GM19438 (cell line): Measurements from ENCODE around the gene FOXP1.

Experiments
- ATAC-seq: cut with Tn5 transposase; IDR thresholded peaks from one replicate; pipeline ENCODE4 v1.9.1; 2021; ENCODE audit warnings: low read depth; ENCODE audit not compliant: unreplicated experiment

FOXP1 gene

GRCh38 chr3:71409352-71409751 is 174.2 kb downstream of the FOXP1 start:
- ATAC-seq: no peak

GRCh38 chr3:71408903-71409302 is 174.6 kb downstream of the FOXP1 start:
- no peak for ATAC-seq

GRCh38 chr3:71407823-71408222 is 175.7 kb downstream of the FOXP1 start:
- ATAC-seq: no peak

GRCh38 chr3:71406972-71407810 is 176.3 kb downstream of the FOXP1 start:
- ATAC-seq: no peak

GRCh38 chr3:71402911-71403310 is 180.6 kb downstream of the FOXP1 start:
- ATAC-seq: no peak

- no peak for ATAC-seq
Measured at GRCh38 chr3:71402280-71402679, 181.2 kb downstream of the FOXP1 start.

- ATAC-seq: no peak
Measured at GRCh38 chr3:71401695-71402231, 181.8 kb downstream of the FOXP1 start.

GRCh38 chr3:71400986-71401451 is 182.5 kb downstream of the FOXP1 start:
- no peak for ATAC-seq

GRCh38 chr3:71399478-71399877 is 184.1 kb downstream of the FOXP1 start:
- ATAC-seq: no peak

GRCh38 chr3:71398157-71398836 is 185.2 kb downstream of the FOXP1 start:
- ATAC-seq: no peak

- ATAC-seq: no peak
Measured at GRCh38 chr3:71397726-71398125, 185.8 kb downstream of the FOXP1 start.

GRCh38 chr3:71397046-71397445 is 186.5 kb downstream of the FOXP1 start:
- ATAC-seq: no peak

GRCh38 chr3:71395927-71396695 is 187.4 kb downstream of the FOXP1 start:
- no peak for ATAC-seq

GRCh38 chr3:71395470-71395869 is 188.1 kb downstream of the FOXP1 start:
- ATAC-seq: no peak

GRCh38 chr3:71393745-71394144 is 189.8 kb downstream of the FOXP1 start:
- ATAC-seq: no peak

- ATAC-seq: no peak
Measured at GRCh38 chr3:71393093-71393492, 190.4 kb downstream of the FOXP1 start.

- peak; percentile 67 for ATAC-seq
Measured at GRCh38 chr3:71392251-71392650, 191.3 kb downstream of the FOXP1 start.

- ATAC-seq: no peak
Measured at GRCh38 chr3:71391361-71391760, 192.2 kb downstream of the FOXP1 start.

GRCh38 chr3:71389911-71390573 is 193.5 kb downstream of the FOXP1 start:
- no peak for ATAC-seq

- no peak for ATAC-seq
Measured at GRCh38 chr3:71389191-71389590, 194.3 kb downstream of the FOXP1 start.
